NCI-H1092 treated with DMSO at 0.1 percent for 48 hours (cell line): ENCODE measurements around the gene LHFPL6.
A peak's percentile ranks its signal among the peaks of the same experiment; 100 is the strongest.

ENCODE experiments used
- DNase-seq: peaks from one replicate; lab custom pipeline; 2025; lab: John Stamatoyannopoulos, UW

LHFPL6 gene

DNA sequence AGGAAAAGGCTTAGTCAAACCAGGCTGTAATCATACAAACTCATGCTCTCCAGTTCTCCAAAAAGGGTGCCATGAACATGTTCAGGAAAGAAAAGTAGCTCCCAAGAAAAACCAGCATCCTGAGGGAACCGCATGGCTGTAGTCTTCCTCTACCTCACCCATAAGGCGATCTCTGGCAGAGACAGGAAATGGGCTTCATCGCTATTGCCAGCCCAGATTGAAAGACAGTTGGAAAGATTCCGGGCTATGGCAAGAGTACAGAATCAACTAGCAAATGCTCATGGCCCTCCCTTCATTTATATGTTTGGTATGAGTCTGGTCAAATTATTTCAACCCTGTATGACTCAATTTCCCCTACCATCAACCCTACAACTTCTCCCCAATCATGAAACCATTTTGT lies 140.1 kb downstream of the LHFPL6 start:
- no peak for DNase-seq

GRCh38 chr13:39462428-39462827 lies 140.6 kb downstream of the LHFPL6 start:
- no peak for DNase-seq

DNA sequence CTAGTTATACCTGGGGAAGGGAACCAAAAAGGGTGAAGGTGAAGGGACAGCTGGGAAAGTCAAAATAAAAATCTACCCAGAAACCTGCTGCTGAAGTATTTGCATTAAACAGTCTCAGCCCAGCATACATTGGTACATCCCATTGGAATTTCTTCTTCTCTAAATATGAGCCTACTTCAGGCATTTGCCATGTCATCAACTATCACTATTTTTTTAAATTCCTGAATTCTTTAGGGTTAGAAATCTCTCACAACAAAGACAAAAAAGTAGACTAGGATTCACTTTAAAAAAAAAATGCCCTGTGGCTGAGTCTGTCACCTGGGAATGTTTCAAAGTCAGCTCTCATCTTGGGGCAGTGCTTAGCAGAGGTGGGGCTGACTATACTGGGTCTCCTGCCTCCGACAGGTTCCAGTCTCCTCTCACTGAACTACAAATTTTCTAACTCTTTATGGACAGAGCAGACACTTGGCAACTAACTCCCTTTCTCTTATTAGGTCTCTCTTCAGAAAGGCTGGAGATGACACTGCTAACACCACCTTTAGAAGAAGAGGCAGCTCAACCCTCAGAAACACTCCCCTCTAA lies 141.2 kb downstream of the LHFPL6 start:
- DNase-seq, result no peak

DNA sequence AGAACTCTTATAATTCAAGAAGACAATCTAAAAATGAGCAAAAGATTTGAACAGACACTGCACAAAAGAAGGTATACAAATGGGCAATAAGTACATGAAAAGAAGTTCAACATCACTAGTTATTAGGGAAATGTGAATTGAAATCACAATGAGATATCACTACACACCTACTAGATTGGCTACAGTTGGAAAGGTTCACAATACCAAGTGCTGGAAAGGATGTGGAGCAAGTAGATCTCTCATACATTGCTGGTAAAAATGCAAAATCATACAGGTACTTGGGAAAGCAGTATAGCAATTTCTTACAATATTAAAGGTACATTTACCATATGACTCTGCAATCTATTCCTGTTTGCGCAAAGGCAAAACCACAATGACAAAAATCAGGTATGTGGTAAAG lies 145.7 kb downstream of the LHFPL6 start:
- DNase-seq, result no peak

GRCh38 chr13:39455521-39456175 lies 147.3 kb downstream of the LHFPL6 start:
- no peak for DNase-seq

- peak; percentile 36 for DNase-seq
Measured at GRCh38 chr13:39452834-39453233, 150.2 kb downstream of the LHFPL6 start.

GRCh38 chr13:39452417-39452816 lies 150.6 kb downstream of the LHFPL6 start:
- no peak for DNase-seq

GRCh38 chr13:39451860-39452301 lies 151.1 kb downstream of the LHFPL6 start:
- DNase-seq, result peak; percentile 18

DNA sequence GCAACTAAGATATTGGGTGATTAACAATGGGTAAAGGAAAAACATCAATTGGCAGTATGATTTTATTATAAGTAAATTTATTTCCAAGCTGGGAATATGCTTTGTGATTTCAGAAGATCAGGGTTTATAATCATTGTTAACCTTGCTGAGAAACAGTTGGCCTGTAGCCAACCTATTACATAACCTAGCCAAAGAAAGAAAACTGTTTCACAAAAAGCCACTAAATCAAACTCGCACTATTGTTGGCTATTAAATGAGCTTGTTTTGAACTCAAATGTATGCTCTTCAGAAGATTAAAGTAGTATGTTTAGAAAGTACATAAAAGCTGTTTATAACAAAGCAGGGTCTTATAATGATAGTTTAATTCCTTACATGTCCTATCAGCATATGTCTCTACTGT lies 151.7 kb downstream of the LHFPL6 start:
- DNase-seq, result peak; percentile 39

DNA sequence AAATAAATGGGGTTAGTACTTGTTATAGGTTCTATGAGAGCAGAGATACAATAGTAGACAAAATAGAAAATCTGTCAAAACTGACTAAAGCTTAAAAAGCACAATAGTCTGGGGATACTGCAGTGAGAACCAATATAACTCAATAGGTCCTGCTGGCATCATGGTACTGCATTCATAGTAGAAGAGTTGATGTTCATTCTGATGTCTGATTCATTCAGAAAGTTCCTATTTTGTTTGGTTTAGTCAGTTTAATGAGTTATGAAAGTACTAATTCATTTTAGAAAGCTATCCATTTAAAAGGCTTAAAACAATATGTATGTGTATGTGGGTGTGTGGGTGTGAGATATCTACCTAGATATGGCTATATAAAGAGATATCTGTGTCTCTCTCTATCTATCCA lies 152.8 kb downstream of the LHFPL6 start:
- DNase-seq, result no peak

DNA sequence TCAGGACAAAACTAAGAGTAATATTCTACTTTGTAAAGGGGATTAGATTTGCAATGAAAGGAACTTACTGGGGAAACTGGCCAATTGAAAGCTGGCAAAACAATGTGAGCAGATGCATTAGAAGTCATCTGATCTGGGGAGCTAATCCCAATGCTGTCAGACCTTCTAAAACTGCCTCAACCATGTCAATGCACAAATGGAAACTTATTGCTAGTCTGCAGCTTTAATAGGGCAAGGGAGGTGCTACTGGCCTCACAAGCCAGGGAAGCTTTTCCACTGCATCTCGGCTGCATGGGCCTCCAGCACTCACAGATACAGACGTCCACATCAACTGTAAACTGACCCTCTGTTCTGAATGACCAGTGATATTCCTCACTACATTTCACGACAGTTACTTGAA lies 154.2 kb downstream of the LHFPL6 start:
- peak; percentile 8 for DNase-seq

DNA sequence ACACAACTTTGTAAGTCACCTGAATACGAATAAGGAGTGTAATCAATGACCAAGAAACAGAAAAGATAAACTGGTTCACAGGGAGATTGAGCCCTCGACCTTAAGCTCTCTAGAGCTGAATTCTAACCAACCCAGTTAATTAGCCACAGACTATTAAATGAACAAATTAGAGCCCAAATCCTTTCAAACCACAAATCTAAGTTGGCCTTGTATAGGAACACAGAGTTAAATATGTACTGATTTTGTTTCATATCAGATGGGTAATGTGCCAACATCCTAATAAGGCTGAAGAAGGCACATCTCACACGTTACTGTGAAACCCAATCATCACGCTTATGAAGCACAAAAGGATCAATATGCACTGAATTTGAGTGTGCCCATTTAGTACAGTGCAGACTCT lies 156.1 kb downstream of the LHFPL6 start:
- DNase-seq, result no peak

GRCh38 chr13:39444866-39445265 lies 158.1 kb downstream of the LHFPL6 start:
- no peak for DNase-seq

DNA sequence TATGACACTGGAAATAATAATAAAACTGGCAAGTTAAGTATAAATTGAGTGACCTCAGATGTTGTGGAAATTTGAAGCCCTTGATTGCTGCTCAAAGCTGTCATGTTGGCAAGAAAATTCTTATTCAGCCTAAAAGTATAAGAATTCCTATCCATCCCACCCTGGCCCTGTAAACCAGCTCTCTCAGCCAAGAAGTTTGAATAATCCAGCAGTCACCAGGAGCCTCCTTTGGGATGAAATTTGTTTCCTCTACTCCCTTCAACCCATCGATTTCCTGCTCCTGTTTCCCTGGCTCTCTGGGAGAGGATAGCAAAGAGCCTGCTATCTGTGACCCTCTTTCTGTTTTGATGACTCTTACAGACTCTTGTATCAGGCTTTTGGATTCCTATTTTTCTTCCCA lies 169.3 kb downstream of the LHFPL6 start:
- no peak for DNase-seq

DNA sequence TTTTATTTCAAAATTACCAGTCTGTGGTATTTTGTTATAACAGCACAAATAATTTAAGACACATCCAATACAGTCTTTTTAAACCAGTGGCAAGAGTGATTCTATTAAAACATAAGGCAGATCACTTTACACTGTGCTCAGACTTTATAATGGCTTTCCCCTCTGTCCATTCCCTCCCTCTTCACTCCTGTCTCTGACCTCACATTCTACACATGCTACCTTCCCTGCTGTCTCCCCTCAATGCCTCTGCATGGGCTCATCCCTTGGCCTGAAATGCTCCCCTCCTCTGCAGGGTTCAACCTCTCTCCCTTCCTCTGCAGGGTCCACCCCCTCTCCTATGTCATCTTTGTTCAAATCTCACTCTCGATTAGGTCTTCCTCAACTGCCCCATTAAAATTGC lies 170.8 kb downstream of the LHFPL6 start:
- DNase-seq, result no peak

- DNase-seq, result no peak
Measured at GRCh38 chr13:39422845-39423565, 180.0 kb downstream of the LHFPL6 start.

- peak; percentile 83 for DNase-seq
Measured at GRCh38 chr13:39419876-39420275, 183.1 kb downstream of the LHFPL6 start.

DNA sequence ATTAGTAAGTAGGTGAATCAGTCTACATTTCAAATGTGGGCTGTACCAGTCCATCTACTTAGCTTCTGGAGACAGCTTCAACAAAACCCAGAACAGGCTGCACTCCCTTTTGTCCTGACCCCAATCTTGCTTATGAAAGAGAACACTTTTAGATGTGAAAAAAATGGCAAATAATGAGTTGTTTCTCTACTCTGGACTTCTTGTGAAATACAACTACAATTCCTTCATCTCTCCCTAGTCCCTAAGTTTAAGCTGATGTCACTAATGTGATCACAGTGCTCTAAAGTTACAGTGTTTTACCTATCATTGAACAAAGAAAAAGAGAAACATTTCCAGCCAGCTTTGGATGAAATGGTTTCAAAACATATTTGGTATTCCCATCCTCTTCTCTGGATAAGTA lies 183.9 kb downstream of the LHFPL6 start:
- DNase-seq, result peak; percentile 21

GRCh38 chr13:39418424-39418823 lies 184.6 kb downstream of the LHFPL6 start:
- no peak for DNase-seq

DNA sequence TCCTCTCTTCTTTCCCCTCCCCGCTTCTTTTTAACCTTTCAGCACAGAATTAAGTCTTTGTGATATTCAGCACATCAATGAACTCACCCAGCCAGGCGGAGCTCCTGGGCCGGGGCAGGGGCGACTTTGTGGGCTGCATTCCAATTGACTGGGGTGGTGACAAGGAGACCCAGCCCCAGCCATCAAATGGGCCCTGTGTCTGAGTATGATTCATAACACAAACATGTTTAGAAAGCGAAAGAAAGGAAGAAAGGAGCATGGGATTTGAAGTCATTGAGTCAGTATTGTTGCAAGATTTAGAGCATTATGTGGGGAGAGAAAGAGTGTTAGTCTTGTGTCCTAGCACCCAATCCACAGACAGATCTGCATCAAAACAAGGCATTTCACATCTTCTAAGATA lies 185.3 kb downstream of the LHFPL6 start:
- no peak for DNase-seq

DNA sequence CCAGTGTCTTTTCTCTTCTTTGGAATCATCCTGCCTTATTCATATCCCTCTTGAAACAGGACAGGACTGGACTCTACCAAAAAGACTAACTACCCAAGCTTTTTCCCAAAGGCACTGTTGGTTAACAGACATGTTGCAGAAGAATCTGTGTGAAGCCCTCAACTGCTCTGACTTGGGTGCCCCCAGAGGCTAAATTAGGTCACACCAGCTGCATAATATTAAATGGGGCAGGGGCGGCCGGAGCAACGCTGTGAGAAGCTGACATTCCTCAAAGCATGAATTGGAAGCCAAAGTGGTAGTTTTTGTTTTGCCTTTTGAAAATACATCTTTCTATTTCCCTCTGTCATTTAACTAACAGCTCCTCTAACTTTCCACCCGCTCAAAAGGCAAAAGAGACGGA lies 185.9 kb downstream of the LHFPL6 start:
- no peak for DNase-seq

DNA sequence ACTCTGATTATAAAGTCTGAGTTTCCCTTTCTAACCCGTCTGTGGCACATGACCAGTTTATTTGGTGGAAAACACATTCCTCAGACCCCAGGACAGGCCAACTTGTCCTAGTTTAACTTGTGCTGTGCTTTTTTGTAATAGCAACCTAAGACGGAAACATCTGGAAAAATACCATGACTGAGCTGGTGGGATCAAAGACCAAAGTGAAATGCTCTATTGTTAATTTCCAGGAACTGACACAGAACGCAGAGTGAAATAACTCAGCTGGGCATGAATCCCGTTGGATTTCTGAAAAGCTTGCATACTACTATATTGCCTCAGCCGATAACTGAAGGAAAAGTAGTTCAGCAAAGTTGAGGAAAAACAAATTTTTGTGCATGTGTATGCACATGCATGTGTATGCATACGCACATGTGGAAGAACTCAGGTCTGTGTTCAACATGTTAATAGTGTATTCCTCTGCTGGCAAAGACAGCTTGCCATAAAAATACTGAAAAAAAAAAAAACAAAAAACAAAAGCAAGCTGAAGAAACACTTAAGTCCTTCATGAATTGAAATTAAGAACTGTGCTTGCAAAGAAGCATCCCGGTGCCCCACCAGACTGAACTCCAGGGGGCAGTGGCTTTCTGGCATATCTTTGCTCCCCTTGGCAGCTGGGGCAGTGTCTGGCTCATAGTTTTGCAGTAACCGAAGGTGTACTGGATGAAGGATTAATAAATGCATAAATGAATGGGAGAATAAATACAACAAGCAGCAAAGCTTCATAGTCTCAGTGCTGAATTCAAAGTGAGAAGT lies 187.8 kb downstream of the LHFPL6 start:
- peak; percentile 52 for DNase-seq

- DNase-seq, result no peak
Measured at GRCh38 chr13:39414339-39414738, 188.7 kb downstream of the LHFPL6 start.
